ENCODE data around the gene SCYGR4.

Gene SCYGR4

GRCh38 chr2:227614246-227614645 lies 3.1 kb upstream of the SCYGR4 start:
- no peak for DNase-seq (ENCODE audit: low spot score)

- no peak for DNase-seq (ENCODE audit: low spot score)
Observed at GRCh38 chr2:227614740-227615139, 2.6 kb upstream of the SCYGR4 start, which contains the start of gene SCYGR3. Gene SCYGR3, minus strand, starts transcription at chr2:227614840. Its CDS starts 0 bp downstream, at chr2:227614840.

DNA sequence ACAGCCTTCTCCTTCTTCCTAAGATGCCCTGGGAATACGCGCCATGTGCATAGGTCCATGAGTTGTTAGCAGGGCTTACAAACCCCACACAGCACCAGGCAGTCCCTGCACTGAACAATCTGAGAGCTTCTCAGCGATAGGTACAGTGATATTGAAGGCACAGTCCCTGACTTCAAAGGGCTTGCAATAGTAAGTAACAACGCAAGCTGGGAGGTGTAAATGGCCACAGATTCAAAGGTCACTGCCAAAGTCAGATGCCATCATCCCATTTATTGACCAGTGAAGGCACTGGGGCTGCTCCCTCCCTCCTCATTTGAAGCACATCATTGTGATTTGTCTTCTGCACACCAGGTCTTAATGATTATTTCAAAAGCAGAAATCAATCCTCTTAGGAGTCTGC lies 2.1 kb upstream of the SCYGR4 start:
- DNase-seq (ENCODE audit: low spot score), result no peak

DNA sequence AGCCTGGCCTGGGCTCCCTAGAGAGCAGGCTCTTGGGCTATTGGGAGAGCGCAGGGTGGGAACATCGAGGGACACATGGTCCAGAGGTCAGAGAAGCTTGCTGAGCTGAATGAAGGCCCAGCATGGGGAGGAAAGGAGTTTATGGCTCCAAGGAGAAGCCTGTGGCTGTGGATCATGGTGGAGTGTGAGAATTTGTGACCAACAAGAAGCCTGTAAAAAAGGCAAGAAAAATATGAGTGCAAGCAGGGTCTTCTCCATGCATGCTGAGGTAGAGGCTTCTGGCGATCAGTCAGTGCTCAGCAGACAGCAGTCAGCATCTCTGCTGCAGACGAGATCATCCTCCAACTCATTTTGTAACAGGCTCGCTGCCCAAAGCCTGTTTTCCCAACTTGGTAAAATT lies 1.4 kb upstream of the SCYGR4 start:
- no peak for DNase-seq (ENCODE audit: low spot score)

- no peak for DNase-seq (ENCODE audit: low spot score)
Observed at GRCh38 chr2:227616631-227617030, 667 bp upstream of the SCYGR4 start.

- DNase-seq (ENCODE audit: low spot score), result no peak
Observed at GRCh38 chr2:227623226-227623625, 5.9 kb downstream of the SCYGR4 start.

GRCh38 chr2:227625420-227625819 lies 8.1 kb downstream of the SCYGR4 start:
- no peak for DNase-seq (ENCODE audit: low spot score)

DNA sequence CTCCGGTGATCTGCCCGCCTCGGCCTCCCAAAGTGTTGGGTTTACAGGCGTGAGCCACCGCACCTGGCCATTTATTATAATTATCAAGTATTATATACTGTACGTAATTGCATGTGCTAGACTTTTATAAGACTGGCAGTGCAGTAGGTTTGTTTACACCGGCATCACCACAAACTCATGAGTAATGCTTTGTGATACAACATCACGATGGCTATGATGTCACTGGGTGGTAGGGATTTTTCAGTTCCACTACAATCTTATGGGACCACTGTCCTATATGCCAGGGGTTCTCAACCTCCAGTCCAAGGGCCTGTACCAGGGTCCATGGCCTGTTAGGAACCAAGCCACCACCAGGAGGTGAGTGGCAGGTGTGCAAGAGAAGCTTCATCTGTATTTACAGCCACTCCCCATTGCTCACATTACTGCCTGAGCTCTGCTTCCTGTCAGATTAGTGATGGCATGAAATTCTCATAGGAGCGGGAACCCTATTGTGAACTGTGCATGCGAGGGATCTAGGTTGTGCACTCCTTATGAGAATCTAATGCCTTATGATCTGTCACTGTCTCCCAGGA lies 9.4 kb downstream of the SCYGR4 start:
- DNase-seq (ENCODE audit: low spot score), result no peak

GRCh38 chr2:227627769-227628168 lies 10.5 kb downstream of the SCYGR4 start:
- no peak for DNase-seq (ENCODE audit: low spot score)

DNA sequence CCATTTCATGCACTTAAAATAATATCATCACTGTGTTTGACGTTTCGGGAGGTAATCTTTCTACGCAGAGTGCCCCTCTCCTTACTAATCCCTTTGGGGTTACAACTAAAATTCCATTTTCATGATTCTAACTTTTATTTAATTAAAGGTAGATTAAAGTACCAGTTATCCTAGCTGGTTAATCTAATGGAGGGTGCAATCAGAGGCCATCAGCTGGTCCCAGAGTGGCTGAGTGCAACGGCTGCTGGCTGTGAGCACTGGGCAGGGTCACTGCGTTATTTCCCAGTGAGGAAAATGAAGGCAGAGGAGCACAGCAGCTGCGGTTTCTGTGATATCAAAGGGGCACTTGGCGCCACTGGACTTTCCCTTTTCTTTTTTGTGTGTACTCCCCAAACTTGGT lies 12.1 kb downstream of the SCYGR4 start:
- DNase-seq (ENCODE audit: low spot score), result no peak

DNA sequence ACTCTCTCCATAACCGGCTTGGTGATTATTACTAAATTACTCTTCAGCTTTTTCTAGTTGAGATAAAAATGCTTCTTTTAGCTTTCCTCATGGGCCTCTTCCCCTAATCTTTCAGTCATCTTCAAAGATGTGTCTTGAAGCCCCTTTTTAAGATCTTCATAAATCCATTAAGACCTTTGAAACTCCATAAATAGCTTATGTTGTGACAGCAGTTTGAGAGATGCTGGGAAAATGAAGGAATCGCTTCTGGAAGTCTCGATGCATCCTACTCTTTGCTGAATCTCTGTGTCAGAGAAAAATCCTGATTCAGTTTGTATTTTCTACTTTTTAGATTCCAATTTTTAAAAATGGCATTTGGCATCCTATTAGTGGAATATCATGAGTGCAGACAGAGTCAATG lies 13.0 kb downstream of the SCYGR4 start:
- DNase-seq (ENCODE audit: low spot score), result no peak

DNA sequence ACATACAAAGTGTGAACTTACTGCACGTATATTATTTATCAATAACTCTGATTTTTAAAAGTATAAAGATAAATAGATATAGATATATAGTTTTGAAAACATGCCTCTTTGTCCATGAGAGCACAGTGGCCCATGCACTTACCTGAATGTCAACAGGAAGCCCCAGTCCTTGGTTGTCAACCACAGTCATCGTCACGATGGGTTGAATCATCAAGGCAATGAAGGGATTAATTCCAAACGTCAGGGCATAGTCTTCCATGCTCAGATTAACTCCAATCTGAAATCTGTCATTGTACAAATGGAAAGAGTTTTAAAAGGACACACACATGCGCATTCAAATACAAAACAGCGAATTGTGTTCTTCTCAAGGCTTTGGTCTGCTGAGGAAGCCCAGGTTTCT lies 15.5 kb downstream of the SCYGR4 start:
- DNase-seq (ENCODE audit: low spot score), result no peak

DNA sequence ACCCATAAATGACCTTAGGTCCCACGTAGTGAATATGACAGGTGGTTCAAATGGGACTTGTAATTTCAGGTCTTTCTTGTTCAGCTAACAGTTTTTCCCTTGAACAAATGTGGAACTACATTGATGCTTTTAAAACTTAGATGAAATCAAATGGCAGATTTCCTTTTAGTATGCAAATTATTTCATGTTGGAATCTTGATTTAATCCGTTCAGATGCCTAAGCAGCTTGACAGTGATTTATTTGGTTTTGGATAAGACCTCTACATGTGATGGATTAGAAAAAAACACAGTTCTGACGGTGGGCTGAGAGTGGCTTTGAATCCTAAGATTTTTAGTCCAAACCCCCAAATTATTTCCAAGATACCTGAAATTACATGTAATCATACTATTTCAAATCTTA lies 16.9 kb downstream of the SCYGR4 start:
- DNase-seq (ENCODE audit: low spot score), result no peak

GRCh38 chr2:227642656-227643055 lies 25.4 kb downstream of the SCYGR4 start:
- no peak for DNase-seq (ENCODE audit: low spot score)

DNA sequence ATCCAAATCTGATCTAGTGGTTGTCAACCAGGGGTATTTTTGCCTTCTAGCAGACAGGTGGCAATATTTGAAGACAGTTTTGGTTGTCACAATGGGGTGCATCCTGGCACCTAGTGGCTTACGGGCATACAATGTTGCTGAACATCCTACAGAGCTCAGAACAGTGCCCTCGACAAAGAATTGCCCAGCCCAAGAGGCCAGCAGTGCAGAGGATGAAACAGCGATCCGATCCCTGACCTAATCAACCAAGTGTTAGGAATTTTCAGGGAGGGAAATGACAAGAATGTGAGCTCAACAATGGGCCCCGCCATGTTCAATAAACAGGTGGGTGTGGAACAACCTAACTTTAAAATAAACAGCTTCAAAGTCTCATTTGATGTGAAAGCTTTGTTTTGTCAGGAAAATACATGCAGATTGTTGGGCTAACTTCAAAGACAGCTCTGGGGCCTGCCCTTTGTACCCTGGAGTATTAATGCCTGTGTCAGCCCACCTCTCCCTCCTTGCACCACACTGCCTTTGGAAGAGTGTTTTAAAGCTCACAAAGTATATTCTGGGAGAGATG lies 26.8 kb downstream of the SCYGR4 start:
- no peak for DNase-seq (ENCODE audit: low spot score)

GRCh38 chr2:227653419-227653818 lies 36.1 kb downstream of the SCYGR4 start:
- DNase-seq (ENCODE audit: low spot score), result no peak

DNA sequence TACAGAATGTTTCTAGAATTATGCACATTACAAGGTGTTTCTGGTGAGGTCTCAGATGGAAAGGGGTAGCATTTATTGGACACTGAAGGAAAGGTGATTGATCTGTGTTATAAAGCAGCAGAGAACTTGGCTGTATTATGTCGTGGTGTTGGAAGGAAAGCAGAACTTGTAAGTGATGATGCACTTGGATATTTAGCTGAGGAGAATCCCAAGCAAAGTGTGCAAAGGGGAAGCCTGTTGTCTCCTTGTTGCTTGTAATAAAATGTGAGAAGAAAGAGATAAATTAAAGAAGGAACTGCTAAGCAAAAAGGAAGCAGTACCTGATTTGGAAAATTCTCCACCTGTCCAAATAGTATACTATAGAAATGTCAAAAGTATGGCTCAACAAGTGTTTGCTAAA lies 37.1 kb downstream of the SCYGR4 start:
- DNase-seq (ENCODE audit: low spot score), result no peak

- DNase-seq (ENCODE audit: low spot score), result no peak
Observed at GRCh38 chr2:227655454-227655853, 38.2 kb downstream of the SCYGR4 start.

DNA sequence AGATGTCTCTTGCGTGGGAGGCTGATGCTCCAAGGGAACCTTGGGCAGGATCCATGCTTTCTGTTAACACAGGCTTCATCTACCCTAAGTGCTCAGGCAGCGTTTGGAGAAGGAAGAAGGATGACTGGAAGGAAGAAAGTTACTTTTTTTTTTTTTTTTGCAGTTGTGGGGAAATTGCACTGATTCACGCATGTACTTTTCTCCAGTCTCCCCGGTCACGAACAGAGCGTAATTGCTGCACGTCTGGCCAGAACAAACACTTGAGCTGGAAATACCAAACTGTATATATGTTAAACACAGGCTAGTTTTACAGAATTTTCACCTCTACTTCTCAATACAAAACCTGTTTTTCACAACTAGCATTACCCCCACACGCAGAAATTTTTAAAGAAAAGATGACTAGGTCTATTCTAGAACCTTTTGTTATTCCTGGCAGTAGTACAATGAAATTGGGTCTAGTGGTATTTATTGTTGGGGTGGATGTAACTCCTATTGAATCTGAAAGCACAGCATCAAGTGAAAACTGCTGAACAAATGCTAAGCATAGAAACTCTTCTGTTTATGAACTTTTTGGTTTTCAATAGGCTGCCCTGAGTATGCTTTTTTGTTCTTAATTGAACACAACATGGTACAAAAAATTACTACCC lies 40.0 kb downstream of the SCYGR4 start:
- no peak for DNase-seq (ENCODE audit: low spot score)

DNA sequence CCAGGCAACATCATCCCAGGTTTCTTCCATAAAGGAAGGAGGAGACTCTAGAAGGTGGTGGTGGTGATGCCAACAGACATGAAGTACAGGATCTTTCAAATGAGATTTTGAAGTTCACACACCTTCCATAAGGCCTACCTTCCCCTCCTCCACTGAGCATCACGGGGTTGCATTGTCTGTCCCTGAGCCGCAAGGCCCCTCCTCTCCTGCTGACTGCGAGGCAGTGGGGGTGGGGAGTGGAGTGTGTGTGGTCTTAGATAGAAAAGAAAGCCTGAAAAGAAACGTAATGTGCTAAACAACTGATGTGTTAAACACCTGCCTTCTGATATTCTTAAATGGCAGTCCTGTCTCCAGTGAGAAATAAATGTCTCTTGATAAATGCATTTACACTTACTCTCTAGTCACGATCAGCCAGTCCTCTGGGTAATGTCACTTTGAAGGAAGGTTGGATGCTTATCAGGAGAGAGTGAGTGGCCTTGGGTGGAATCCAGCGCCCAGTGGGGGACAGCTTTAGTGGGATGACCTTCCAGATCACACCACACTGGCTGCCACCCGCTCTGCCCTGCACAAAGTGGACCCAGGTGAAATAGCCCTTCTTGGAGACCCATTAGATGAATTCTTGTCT lies 43.8 kb downstream of the SCYGR4 start:
- no peak for DNase-seq (ENCODE audit: low spot score)

- DNase-seq (ENCODE audit: low spot score), result no peak
Observed at GRCh38 chr2:227661827-227662226, 44.5 kb downstream of the SCYGR4 start.

DNA sequence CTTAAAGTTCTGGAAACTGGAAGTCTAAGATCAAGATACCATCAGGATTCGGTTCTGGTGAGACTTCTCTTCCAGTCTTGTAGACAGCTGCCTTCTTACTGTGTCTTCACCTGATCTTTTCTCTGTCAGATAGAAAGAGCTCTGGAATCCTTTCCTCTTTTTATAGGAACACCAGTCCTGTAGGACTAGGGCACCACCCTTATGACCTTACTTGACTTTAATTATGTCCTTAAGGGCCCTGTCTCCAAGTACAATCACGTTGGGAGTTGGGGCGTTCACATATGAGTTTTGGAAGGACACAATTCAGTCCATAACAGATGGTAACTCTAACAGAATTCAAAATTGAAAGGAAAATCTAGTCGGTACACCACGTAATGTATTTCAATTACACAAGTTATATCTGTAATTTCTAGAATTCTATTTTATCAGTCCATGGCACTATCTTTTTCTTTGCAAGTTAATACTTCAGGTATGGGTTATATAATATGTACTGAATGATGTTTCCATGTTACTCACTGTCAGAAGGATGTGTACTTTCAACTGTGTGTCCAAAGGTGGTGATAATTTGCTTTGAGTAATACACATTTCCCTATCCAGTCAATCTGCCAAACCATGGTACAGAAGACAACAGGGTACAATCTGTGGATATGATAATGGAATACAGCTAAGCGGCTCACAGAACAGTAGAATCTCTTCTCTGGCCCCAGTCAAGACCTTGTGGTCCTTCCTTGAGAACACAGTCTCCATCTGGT lies 48.1 kb downstream of the SCYGR4 start:
- DNase-seq (ENCODE audit: low spot score), result no peak

All from NAMALWA (cell line).